ENCODE measurements around the gene TMPRSS13. TPM values are rescaled to one million over a fixed set of nuclear protein-coding genes. Genes with fewer than 3 reads are reported as not detected.
"Not testable (repeated sequence)": the region's sequence is repeated elsewhere in the genome, so short reads cannot be mapped to it uniquely, and the experiment has no call there.

The TMPRSS13 gene
- total RNA-seq, 1 donor from 2014 or later: 0.53 TPM

DNA sequence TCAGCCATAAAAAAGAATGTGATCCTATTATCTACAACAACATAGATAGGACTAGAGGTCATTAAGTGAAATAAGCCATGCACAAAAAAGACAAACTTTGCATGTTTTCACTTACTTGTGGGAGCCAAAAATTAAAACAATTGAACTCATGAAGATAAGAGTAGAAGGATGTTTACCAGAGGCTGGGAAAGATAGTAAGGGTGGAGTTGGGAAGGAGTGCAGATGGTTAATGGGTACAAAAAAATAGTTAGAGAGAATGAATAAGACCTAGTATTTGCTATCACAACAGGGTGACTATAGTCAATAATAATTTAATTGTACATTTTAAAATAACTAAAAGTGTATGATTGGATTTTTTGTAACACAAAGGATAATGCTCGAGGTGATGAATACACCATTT lies 29.7 kb upstream of the TMPRSS13 start:
- FAIRE-seq (no peak), DNase-seq (ENCODE audit: low read depth) (no peak)
- Histone ChIP-seq H3K36me3 (ENCODE audit: control insufficient read depth, insufficient read depth, low read length) (no peaks in the 10 kb centered on the region), H3K4me3 (ENCODE audit: low read depth, low read length) (no peak overlapping the region), H3K27me3 (ENCODE audit: control insufficient read depth, insufficient read depth, low read length) (peaks cover 3% of the 10 kb centered on the region)
- TF ChIP-seq, protein P1, sequence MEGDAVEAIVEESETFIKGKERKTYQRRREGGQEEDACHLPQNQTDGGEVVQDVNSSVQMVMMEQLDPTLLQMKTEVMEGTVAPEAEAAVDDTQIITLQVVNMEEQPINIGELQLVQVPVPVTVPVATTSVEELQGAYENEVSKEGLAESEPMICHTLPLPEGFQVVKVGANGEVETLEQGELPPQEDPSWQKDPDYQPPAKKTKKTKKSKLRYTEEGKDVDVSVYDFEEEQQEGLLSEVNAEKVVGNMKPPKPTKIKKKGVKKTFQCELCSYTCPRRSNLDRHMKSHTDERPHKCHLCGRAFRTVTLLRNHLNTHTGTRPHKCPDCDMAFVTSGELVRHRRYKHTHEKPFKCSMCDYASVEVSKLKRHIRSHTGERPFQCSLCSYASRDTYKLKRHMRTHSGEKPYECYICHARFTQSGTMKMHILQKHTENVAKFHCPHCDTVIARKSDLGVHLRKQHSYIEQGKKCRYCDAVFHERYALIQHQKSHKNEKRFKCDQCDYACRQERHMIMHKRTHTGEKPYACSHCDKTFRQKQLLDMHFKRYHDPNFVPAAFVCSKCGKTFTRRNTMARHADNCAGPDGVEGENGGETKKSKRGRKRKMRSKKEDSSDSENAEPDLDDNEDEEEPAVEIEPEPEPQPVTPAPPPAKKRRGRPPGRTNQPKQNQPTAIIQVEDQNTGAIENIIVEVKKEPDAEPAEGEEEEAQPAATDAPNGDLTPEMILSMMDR (IDR thresholded peaks at IDR 0.05; ENCODE audit: insufficient read depth, low read length, severe bottlenecking): no peak

DNA sequence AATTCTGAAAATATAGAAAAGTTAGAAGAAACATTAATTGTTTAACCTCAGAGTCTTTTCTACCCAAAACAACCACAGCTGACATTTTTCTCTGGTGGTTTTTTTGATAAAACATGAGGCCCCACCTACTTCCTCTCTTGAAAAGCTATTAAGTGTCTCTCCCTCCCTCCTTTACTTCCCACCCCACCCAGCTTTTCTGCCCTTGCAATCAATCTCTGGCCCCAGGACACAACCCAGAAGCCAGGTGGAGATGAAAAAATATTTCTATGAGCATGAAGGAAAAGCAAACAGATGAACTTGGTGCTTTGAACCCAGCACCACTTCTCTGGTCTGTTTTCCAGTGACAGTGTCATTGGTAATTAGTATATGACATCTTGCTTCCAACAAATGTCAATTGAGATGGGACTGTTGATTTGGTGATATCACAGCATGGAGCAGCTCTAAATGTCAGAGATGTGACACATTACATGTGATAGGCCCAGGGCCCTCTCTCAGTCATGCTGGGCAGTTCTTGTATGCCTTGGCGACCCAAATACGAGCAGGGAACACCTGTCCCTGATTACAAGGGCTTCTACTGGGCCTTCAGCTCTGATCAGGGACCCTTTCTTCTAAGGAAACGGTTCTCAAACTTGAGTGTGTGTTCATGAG lies 23.9 kb upstream of the TMPRSS13 start:
- Histone ChIP-seq H3K27me3 (ENCODE audit: control insufficient read depth, insufficient read depth, low read length) (peaks cover 5% of the 10 kb centered on the region), H3K4me3 (ENCODE audit: low read depth, low read length) (no peak overlapping the region), H3K36me3 (ENCODE audit: control insufficient read depth, insufficient read depth, low read length) (no peaks in the 10 kb centered on the region)
- FAIRE-seq: no peak
- TF ChIP-seq, protein P1 (IDR thresholded peaks at IDR 0.05; ENCODE audit: insufficient read depth, low read length, severe bottlenecking): no peak
- DNase-seq (ENCODE audit: low read depth): no peak

DNA sequence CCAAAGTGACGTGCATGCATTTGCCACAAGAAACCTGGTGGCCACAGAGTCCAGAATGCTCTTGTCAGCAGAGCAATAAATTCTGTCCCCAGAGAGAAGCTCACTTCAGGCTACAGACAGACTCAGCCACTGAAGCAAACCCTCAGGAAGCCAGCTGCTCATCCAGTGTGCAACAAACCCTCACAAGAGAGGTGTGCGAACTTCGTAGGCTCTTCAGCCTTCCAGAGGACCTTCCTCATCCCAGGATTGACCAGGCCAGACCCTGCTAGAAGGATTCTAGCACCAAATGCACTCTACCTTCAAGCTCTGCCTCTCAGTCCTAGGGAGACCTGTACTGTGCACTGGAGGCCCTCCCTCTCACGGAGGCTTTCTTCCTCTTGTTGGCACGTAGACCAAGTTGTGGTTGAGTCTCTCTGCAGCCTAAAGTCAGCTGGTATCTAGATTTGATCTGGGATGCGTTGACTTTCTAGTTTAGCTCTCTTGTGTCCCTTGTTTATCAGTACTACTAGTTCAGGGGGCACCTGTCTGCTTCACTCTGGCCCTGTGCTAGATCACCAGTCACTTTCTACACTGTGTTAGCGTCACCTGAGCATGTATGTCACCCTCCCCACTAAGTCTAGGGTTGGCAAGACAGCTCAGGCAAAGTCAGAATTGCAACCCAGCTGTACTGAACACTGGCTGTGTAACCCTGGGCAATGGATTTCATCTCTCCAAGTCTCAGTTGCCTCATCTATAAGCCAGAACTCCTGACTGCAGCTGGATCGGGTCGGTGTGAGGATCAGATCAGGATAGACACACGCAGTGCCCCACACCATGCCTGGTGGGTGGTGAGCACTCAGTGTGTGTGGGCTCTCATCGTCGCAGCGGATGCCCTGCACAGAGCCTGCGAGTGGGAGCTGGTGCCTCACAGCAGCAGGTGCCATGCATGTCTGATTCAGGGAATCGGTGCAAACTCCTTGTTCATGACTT lies 22.1 kb upstream of the TMPRSS13 start:
- FAIRE-seq (no peak), DNase-seq (ENCODE audit: low read depth) (no peak)
- Histone ChIP-seq H3K4me3 (ENCODE audit: low read depth, low read length) (no peak overlapping the region), H3K27me3 (ENCODE audit: control insufficient read depth, insufficient read depth, low read length) (peaks cover 2% of the 10 kb centered on the region), H3K36me3 (ENCODE audit: control insufficient read depth, insufficient read depth, low read length) (no peaks in the 10 kb centered on the region)
- TF ChIP-seq, protein P1 (IDR thresholded peaks at IDR 0.05; ENCODE audit: insufficient read depth, low read length, severe bottlenecking): no peak

- DNase-seq (ENCODE audit: low read depth) (no peak), FAIRE-seq (no peak)
- TF ChIP-seq, protein P1 (IDR thresholded peaks at IDR 0.05; ENCODE audit: insufficient read depth, low read length, severe bottlenecking): peak; percentile 35
- peaks cover 2% of the 10 kb centered on the region for H3K27me3 ChIP-seq (ENCODE audit: control insufficient read depth, insufficient read depth, low read length)
- no peaks in the 10 kb centered on the region for H3K36me3 ChIP-seq (ENCODE audit: control insufficient read depth, insufficient read depth, low read length)
- no peak overlapping the region for H3K4me3 ChIP-seq (ENCODE audit: low read depth, low read length)
Observed at GRCh38 chr11:117950301-117950700, 21.1 kb upstream of the TMPRSS13 start.

GRCh38 chr11:117949062-117949461 lies 19.9 kb upstream of the TMPRSS13 start:
- no peak overlapping the region for H3K4me3 ChIP-seq (ENCODE audit: low read depth, low read length)
- peaks cover 2% of the 10 kb centered on the region for H3K27me3 ChIP-seq (ENCODE audit: control insufficient read depth, insufficient read depth, low read length)
- DNase-seq (ENCODE audit: low read depth) (no peak), FAIRE-seq (no peak)
- TF ChIP-seq, protein P1 (IDR thresholded peaks at IDR 0.05; ENCODE audit: insufficient read depth, low read length, severe bottlenecking): no peak
- H3K36me3 ChIP-seq (ENCODE audit: control insufficient read depth, insufficient read depth, low read length): no peaks in the 10 kb centered on the region

DNA sequence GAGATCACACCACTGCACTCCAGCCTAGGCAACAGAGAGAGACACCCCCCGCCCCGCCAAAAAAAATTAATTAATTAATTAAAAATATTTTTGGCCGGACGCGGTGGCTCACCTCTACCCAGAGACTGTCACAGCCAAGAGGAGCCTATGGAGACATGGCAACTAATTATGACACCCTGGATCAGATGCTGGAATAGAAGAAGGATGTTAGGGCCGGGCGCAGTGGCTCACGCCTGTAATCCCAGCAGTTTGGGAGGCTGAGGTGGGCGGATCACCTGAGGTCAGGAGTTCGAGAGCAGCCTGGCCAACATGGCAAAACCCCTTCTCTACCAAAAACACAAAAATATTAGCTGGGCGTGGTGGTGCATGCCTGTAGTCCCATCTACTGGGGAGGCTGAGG lies 19.3 kb upstream of the TMPRSS13 start:
- not testable (repeated sequence) for DNase-seq (ENCODE audit: low read depth); FAIRE-seq; H3K36me3 ChIP-seq (ENCODE audit: control insufficient read depth, insufficient read depth, low read length); H3K27me3 ChIP-seq (ENCODE audit: control insufficient read depth, insufficient read depth, low read length); H3K4me3 ChIP-seq (ENCODE audit: low read depth, low read length)

DNA sequence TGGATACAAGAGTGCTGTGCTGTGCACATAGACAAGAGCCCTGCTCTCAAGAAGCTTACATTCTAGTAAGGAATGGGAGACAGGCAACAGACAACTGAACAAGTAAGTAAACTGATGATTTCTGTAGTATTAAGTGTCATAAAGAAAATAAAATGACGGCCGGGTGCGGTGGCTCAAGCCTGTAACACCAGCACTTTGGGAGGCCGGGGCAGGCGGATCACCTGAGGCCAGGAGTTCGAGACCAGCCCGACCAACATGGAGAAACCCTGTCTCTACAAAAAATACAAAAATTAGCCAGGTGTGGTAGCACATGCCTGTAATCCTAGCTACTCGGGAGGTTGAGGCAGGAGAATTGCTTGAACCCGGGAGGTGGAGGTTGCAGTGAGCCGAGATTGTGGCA lies 18.5 kb upstream of the TMPRSS13 start:
- H3K36me3 ChIP-seq (ENCODE audit: control insufficient read depth, insufficient read depth, low read length); H3K4me3 ChIP-seq (ENCODE audit: low read depth, low read length); DNase-seq (ENCODE audit: low read depth); H3K27me3 ChIP-seq (ENCODE audit: control insufficient read depth, insufficient read depth, low read length); FAIRE-seq: not testable (repeated sequence)
